Measurements from ENCODE around the gene VAV1.

- TF ChIP-seq, protein P1, sequence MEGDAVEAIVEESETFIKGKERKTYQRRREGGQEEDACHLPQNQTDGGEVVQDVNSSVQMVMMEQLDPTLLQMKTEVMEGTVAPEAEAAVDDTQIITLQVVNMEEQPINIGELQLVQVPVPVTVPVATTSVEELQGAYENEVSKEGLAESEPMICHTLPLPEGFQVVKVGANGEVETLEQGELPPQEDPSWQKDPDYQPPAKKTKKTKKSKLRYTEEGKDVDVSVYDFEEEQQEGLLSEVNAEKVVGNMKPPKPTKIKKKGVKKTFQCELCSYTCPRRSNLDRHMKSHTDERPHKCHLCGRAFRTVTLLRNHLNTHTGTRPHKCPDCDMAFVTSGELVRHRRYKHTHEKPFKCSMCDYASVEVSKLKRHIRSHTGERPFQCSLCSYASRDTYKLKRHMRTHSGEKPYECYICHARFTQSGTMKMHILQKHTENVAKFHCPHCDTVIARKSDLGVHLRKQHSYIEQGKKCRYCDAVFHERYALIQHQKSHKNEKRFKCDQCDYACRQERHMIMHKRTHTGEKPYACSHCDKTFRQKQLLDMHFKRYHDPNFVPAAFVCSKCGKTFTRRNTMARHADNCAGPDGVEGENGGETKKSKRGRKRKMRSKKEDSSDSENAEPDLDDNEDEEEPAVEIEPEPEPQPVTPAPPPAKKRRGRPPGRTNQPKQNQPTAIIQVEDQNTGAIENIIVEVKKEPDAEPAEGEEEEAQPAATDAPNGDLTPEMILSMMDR (IDR thresholded peaks at IDR 0.05): no peak
- no peak for TF ChIP-seq POLR2A (IDR thresholded peaks at IDR 0.05)
These were observed 11.9 kb upstream of the VAV1 start for GRCh38 chr19:6760606-6761005.

Data from esophagus squamous epithelium (tissue), 4 donors.